PC-3 (cell line): ENCODE data around the gene ARSD. TPM values are rescaled to one million over a fixed set of nuclear protein-coding genes. Genes with fewer than 3 reads are reported as not detected.
A peak's percentile ranks its signal among the peaks of the same experiment; 100 is the strongest.
"Not testable (repeated sequence)": the region's sequence is repeated elsewhere in the genome, so short reads cannot be mapped to it uniquely, and the experiment has no call there.

ENCODE experiments used
- ATAC-seq: fragments of 200-7000 bp; cut with Tn5 transposase; 2 replicates; pipeline ENCODE4 v1.9.1; 2020; ENCODE audit warnings: mild to moderate bottlenecking, moderate library complexity
- BruUV-seq: library from RNA; stranded (reverse); fragments of 400-500 nt; replicated peaks from 2 replicates; lab custom pipeline; 2021; lab: Mats Ljungman, UMichigan
- CTCF ChIA-PET: fragments of 300-600 bp; sonication (Branson Sonifier 250); formaldehyde crosslinking; loops from one replicate; lab custom pipeline; 2022; ENCODE audit warnings: antibody characterized with exemption; lab: Charles Lee
- POLR2A ChIA-PET: fragments of 300-600 bp; sonication (Branson Sonifier 250); formaldehyde crosslinking; loops from one replicate; lab custom pipeline; 2022; ENCODE audit warnings: antibody characterized with exemption; ENCODE audit not compliant: unreplicated experiment; lab: Charles Lee
- DNase-seq: peaks from one replicate; pipeline ENCODE4 v3.0.0-alpha.2; 2015
- H2AFZ ChIP-seq: fragments of 300-600 bp; sonication (generic); 2 replicates; pipeline ENCODE4 v1.6.0; 2016; ENCODE audit warnings: antibody characterized with exemption, low read length
- H3F3A ChIP-seq: fragments of 300-600 bp; sonication (generic); one replicate; pipeline ENCODE4 v1.6.0; 2017; ENCODE audit warnings: antibody characterized with exemption, low read length, control low read depth, mild to moderate bottlenecking; ENCODE audit not compliant: unreplicated experiment
- H3K27ac ChIP-seq: fragments of 300-600 bp; sonication (generic); 2 replicates; pipeline ENCODE4 v1.5.1; 2016; ENCODE audit warnings: mild to moderate bottlenecking, low read length
- H3K27me3 ChIP-seq: fragments of 300-600 bp; sonication (generic); 2 replicates; pipeline ENCODE4 v1.6.1; 2016; ENCODE audit warnings: low read length, mixed read lengths
- H3K36me3 ChIP-seq: fragments of 300-600 bp; sonication (generic); 2 replicates; pipeline ENCODE4 v1.6.1; 2016; ENCODE audit warnings: low read depth, mixed run types, low read length, mixed read lengths
- H3K4me1 ChIP-seq: fragments of 300-600 bp; sonication (generic); 2 replicates; pipeline ENCODE4 v1.5.1; 2016; ENCODE audit warnings: low read length; ENCODE audit not compliant: insufficient read depth
- H3K4me2 ChIP-seq: fragments of 300-600 bp; sonication (generic); 2 replicates; pipeline ENCODE4 v1.6.0; 2016; ENCODE audit warnings: low read length
- H3K4me3 ChIP-seq: fragments of 300-600 bp; sonication (generic); 2 replicates; pipeline ENCODE4 v1.5.1; 2016; ENCODE audit warnings: mild to moderate bottlenecking, low read length, mixed read lengths
- H3K79me2 ChIP-seq: fragments of 300-600 bp; sonication (generic); 2 replicates; pipeline ENCODE4 v1.6.1; 2017; ENCODE audit warnings: low read length, mixed read lengths
- H3K9ac ChIP-seq: fragments of 300-600 bp; sonication (generic); 2 replicates; pipeline ENCODE4 v1.6.0; 2016; ENCODE audit warnings: mild to moderate bottlenecking, low read length
- H3K9me2 ChIP-seq: fragments of 300-600 bp; sonication (generic); replicated peaks from 2 replicates; pipeline ENCODE4 v1.6.1; 2016; ENCODE audit warnings: mixed run types, low read length, mixed read lengths
- H3K9me3 ChIP-seq: fragments of 300-600 bp; sonication (generic); 2 replicates; pipeline ENCODE4 v1.6.1; 2016; ENCODE audit warnings: low read length, mixed read lengths
- H4K20me1 ChIP-seq: fragments of 300-600 bp; sonication (generic); 2 replicates; pipeline ENCODE4 v1.6.1; 2016; ENCODE audit warnings: low read length, mixed read lengths
- CTCF ChIP-seq: fragments of 300-600 bp; sonication (generic); conservative IDR thresholded peaks from 2 replicates; pipeline ENCODE4 v1.5.1; 2017; ENCODE audit warnings: antibody characterized with exemption, low read depth, mild to moderate bottlenecking, low read length
- EZH2 ChIP-seq: fragments of 300-600 bp; sonication (generic); IDR thresholded peaks from one replicate; pipeline ENCODE4 v1.6.1; 2017; ENCODE audit warnings: antibody characterized with exemption, mild to moderate bottlenecking, low read length; ENCODE audit not compliant: unreplicated experiment
- EZH2phosphoT487 ChIP-seq: fragments of 300-600 bp; sonication (generic); IDR thresholded peaks from 2 replicates; pipeline ENCODE4 v1.6.1; 2018; ENCODE audit warnings: mild to moderate bottlenecking, antibody characterized with exemption, low read length, borderline replicate concordance
- intact Hi-C: fragments of 100-400 bp; cut with micrococcal nuclease; formaldehyde crosslinking; loops from 2 replicates; pipeline ENCODE4 v1.9.0; 2023
- total RNA-seq: library from RNA; depleted of rRNA; stranded (reverse); fragments of >200 nt; gene quantifications from 2 replicates; pipeline ENCODE4 v1.2.3, GENCODE V29; 2014

ARSD gene
- total RNA-seq, 1 experiment from 2014 or later, result 13.8 TPM

- DNase-seq (no peak), ATAC-seq (no peak)
- TF ChIP-seq CTCF (no peak), EZH2phosphoT487 (no peak), EZH2 (no peak)
- ChIA-PET CTCF (no interaction called here), POLR2A (no interaction called here)
- no TSS peak for BruUV-seq
- H3K9me2 ChIP-seq, result no peaks in the 10 kb centered on the region
- no peak overlapping the region for H2AFZ ChIP-seq
- no peaks in the 10 kb centered on the region for H3K79me2 ChIP-seq
- H3K4me2 ChIP-seq, result no peak overlapping the region
- H3K4me3 ChIP-seq, result no peak overlapping the region
- no peaks in the 10 kb centered on the region for H3K36me3 ChIP-seq
- H4K20me1 ChIP-seq, result no peaks in the 10 kb centered on the region
- H3K9ac ChIP-seq, result no peak overlapping the region
- no peaks in the 10 kb centered on the region for H3K9me3 ChIP-seq
- H3K27me3 ChIP-seq, result no peaks in the 10 kb centered on the region
- intact Hi-C loops, result no loop called here
- H3K27ac ChIP-seq, result no peak overlapping the region
- no peaks in the 10 kb centered on the region for H3F3A ChIP-seq
- H3K4me1 ChIP-seq, result no peaks in the 10 kb centered on the region
These were observed 2.0 kb upstream of the ARSD start for GRCh38 chrX:2931155-2931554.

- no peak for TF ChIP-seq EZH2
- no peak for TF ChIP-seq EZH2phosphoT487
- TF ChIP-seq CTCF, result no peak
- H3K4me1 ChIP-seq, result no peaks in the 10 kb centered on the region
- no peaks in the 10 kb centered on the region for H3K79me2 ChIP-seq
- BruUV-seq, result no TSS peak
- H3K36me3 ChIP-seq, result no peaks in the 10 kb centered on the region
- H2AFZ ChIP-seq, result no peak overlapping the region
- H3K9me2 ChIP-seq, result no peaks in the 10 kb centered on the region
- intact Hi-C loops, result no loop called here
- H3K4me2 ChIP-seq, result peak overlapping the region; percentile 85; the same call in 1 of the 2 replicates
- ChIA-PET POLR2A (interaction anchor here (0.5 kb wide), 1 partner anchor 24 kb away, joined by 6 read pairs; no protein-coding TSS in a partner anchor), CTCF (no interaction called here)
- H3K27me3 ChIP-seq, result no peaks in the 10 kb centered on the region
- no peaks in the 10 kb centered on the region for H4K20me1 ChIP-seq
- no peak for DNase-seq
- no peak overlapping the region for H3K9ac ChIP-seq
- no peaks in the 10 kb centered on the region for H3F3A ChIP-seq
- H3K4me3 ChIP-seq, result no peak overlapping the region
- no peak for ATAC-seq
- no peaks in the 10 kb centered on the region for H3K9me3 ChIP-seq
- H3K27ac ChIP-seq, result no peak overlapping the region
These were observed 952 bp downstream of the ARSD start for GRCh38 chrX:2928191-2928582.

GRCh38 chrX:2926664-2927275 is 2.4 kb downstream of the ARSD start:
- TF ChIP-seq CTCF, result no peak
- no peak for TF ChIP-seq EZH2phosphoT487
- CTCF ChIA-PET, result no interaction called here
- no peak for ATAC-seq

GRCh38 chrX:2926255-2926654 is 2.9 kb downstream of the ARSD start:
- H3K27ac ChIP-seq, H3K4me1 ChIP-seq, H4K20me1 ChIP-seq, H3K79me2 ChIP-seq, H3K4me3 ChIP-seq, H3K36me3 ChIP-seq, H2AFZ ChIP-seq, BruUV-seq, POLR2A ChIA-PET, DNase-seq, H3K9ac ChIP-seq, H3K9me3 ChIP-seq, H3K9me2 ChIP-seq, ATAC-seq, H3F3A ChIP-seq, intact Hi-C loops, H3K27me3 ChIP-seq, H3K4me2 ChIP-seq, CTCF ChIA-PET: not testable (repeated sequence)

More at GRCh38 chrX:2926664-2927275, 2.4 kb downstream of the ARSD start:
- Histone ChIP-seq H3K27ac (no peak overlapping the region), H3K27me3 (no peaks in the 10 kb centered on the region), H3K4me2 (no peak overlapping the region), H3K79me2 (no peaks in the 10 kb centered on the region), H3K9ac (no peak overlapping the region), H3K9me2 (no peaks in the 10 kb centered on the region), H3K9me3 (no peaks in the 10 kb centered on the region), H2AFZ (no peak overlapping the region), H4K20me1 (no peaks in the 10 kb centered on the region), H3K4me1 (no peaks in the 10 kb centered on the region), H3K36me3 (no peaks in the 10 kb centered on the region), H3K4me3 (no peak overlapping the region), H3F3A (no peaks in the 10 kb centered on the region)
- no TSS peak for BruUV-seq
- intact Hi-C loops, result no loop called here
- POLR2A ChIA-PET, result no interaction called here
- DNase-seq, result no peak
